Suprapubic skin (tissue), 3 donors: ENCODE measurements around the gene GPR176.

ENCODE experiments used
- EP300 ChIP-seq: sonication (generic); formaldehyde crosslinking; IDR thresholded peaks from one replicate; pipeline ENCODE4 v1.6.1; 2017; ENCODE audit warnings: antibody characterized with exemption
- TF ChIP-seq, protein P1 (sequence below), 2 donors: fragments of 200-600 bp in 1 of 2; fragments of 450-650 bp in 1 of 2; sonication (generic) in 1 of 2; IDR thresholded peaks; one replicate each; pipeline ENCODE4 v1.5.1; 2016 to 2019; ENCODE audit warnings: antibody characterized with exemption in 2 of 2, mild to moderate bottlenecking in 1 of 2, moderate library complexity in 1 of 2

DNA sequence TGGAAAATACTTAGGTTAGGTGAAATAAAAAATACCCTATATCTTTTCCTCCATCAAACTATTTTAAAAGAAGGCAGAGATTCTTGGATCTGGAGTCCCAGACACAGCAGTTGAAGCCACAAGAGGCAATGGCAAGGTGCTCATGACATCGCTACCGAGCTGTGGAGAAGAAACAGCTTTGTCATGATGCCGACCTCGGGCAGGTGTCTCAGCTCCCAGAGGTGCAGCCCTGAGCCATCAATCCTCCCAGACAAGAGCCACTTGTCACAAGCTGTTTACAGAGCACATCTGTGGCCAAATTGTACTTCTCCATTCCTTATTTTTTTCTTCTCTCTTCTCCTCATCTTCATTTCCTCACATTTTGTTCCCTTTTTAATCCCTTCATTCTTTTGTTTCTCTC is 50.8 kb downstream of the GPR176 start:
- TF ChIP-seq EP300 = no peak
- TF ChIP-seq, protein P1, sequence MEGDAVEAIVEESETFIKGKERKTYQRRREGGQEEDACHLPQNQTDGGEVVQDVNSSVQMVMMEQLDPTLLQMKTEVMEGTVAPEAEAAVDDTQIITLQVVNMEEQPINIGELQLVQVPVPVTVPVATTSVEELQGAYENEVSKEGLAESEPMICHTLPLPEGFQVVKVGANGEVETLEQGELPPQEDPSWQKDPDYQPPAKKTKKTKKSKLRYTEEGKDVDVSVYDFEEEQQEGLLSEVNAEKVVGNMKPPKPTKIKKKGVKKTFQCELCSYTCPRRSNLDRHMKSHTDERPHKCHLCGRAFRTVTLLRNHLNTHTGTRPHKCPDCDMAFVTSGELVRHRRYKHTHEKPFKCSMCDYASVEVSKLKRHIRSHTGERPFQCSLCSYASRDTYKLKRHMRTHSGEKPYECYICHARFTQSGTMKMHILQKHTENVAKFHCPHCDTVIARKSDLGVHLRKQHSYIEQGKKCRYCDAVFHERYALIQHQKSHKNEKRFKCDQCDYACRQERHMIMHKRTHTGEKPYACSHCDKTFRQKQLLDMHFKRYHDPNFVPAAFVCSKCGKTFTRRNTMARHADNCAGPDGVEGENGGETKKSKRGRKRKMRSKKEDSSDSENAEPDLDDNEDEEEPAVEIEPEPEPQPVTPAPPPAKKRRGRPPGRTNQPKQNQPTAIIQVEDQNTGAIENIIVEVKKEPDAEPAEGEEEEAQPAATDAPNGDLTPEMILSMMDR (IDR thresholded peaks at IDR 0.05) = no peak
